GM21717 (cell line): ENCODE data around the gene ABHD1.
"Not testable (repeated sequence)": the region's sequence is repeated elsewhere in the genome, so short reads cannot be mapped to it uniquely, and the experiment has no call there.

Experiments
- ATAC-seq: cut with Tn5 transposase; IDR thresholded peaks from one replicate; pipeline ENCODE4 v1.9.1; 2021; ENCODE audit warnings: mild to moderate bottlenecking, moderate library complexity; ENCODE audit not compliant: unreplicated experiment

Gene ABHD1

DNA sequence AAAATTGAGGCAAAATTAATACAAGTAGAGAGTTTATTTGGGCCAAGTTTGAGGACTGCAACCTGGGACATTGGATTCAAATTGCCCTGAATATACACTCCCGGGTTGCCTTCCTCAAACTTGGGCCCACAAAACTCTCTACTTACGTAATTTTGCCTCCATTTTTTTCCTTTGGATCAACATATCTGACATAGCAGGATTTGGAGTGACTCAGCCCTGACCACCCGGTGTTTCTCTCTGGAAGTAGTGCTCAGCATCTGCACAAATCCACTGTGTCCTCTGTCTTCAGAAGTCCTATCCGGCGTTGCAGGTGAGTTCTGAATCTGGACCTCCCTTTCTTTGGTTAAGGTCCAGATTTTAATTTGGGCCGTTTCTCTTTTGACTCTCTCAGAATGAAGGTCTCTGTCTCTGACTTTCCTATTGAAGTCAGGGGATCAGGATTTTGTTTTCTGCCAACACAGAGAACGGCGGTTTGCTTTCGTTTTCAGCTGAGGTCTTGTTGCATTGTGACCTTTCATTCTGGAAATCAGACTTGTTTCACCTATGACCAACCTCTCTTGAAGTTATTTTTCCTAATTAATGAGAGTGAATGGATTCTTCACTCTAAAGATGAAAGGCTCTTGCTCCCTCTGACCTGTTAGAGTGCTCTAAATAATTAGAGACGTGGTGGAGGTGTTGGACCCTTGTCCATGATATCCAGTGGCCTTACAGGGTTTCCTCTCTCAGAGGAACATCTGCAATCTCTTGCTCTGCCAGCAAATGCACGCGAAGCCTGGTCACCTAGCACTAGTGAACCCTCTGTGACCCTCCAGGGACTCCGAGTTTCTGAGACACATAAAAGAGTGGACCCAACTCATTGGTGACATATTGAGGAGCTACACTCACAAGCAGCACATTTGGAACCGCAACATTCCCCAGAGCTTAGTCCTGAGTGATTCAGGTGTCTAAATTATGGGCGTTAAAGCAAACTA, 38.8 kb downstream of the ABHD1 start:
- no peak for ATAC-seq

DNA sequence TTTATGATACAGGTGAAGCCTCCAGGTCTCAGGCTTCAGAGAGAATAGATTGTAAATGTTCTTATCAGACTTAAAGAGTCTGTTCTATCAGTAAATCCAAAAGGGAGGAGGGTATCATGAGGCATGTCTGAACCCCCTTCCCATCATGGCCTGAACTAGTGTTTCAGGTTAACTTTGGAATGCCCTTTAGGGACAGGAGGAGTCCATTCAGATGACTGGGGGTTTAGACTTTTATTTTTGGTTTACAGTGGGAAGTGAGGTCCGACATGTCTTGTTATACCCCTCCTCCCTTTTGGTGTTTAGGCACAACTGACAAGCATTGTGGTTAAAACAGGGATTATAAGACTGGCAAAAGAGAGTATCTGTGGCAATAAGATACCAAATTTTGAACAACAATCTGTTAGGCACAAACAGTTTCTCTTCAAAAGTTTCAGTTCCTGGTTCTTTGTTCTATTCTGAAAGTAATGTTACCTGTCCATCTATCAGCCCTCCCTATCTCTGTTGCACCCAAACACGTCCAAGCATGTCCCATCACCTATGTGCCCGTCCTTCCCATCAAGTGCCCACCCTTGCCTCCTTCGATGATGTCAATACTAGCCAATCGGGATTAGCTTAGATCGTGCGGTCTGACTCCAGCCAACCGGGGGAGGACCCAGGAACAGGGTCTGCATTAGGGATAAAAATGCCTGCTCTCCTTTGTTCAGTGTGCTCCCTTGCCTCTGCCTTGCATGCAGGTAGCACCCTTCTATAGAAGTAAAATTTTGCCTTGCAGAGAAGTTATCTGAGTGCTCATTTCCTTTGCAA, 41.5 kb downstream of the ABHD1 start:
- ATAC-seq, result no peak

DNA sequence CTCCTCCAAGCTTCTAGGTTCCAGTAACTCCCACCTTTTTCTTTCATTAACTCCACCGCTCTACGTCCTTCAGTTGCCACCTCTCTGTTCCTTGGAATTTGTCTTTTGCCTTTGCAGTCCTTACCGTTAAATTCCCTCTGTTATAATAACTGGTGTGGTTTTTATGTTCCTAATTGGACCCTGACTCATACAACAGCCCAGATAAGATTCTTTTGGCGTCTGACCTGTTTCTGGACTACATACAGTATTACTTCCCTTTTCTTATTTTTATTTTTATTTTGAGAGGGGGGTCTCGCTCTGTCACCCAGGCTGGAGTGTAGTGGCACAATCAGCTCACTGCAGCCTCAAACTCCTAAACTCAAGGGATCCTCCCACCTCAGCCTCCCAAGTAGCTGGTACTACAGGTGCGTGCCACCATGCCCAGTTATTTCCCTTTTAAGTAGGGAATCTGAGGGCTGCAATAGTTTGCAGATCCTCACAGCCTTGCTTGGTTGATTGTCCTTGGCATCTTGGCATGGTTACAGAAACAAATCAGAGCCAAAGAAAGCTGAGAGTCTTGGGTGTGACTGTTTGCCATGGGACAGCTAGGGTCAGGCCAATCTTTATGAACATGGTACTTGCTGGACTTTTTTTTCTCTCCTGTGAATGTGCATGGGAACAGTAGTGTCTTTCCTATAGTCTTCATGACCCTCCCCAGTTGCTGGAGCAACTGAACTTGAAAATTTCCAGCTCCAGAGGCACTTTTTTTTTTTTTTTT, 47.1 kb downstream of the ABHD1 start:
- ATAC-seq, result no peak

DNA sequence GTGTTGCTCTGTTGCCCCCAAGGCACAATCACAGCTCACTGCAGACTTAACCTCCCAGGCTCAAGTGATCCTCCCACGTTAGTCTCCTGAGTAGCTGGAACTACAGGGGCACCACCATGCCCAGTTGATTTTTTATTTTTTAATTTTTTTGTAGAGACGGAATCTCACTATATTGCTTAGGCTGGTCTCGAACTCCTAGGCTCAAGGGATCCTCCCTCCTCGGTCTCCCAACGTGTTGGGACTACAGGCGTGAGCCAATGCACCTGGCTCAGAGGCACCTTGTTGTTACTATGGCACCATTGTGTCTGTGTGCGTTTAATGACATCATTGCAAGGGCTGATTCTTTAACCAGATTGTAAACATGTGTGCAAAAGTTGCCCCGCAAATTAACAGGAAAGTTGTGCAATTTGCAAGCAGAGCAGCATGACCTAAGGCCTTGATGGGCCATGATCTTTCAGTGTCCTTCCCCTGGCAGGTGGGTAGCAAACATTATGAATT, 47.8 kb downstream of the ABHD1 start:
- ATAC-seq, result no peak

DNA sequence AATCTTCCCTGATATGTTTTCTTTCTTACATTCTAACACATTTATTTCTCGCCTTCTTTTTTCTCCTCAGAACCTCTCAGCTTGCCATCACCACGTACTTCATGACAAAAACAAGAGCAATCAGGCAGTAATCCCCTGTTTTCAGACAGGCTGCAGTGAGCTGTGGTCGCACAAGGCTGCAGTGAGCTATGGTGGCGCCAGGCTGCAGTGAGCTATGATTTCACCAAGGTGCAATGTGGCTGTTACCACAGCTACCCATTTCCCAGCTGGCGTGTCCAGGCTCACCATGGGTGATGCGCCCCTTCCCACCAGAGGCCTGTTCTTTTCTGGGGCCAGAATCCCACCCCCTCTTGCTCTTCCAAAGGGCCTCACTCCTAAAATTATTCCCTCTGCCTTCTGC, 51.0 kb downstream of the ABHD1 start:
- ATAC-seq, result no peak

DNA sequence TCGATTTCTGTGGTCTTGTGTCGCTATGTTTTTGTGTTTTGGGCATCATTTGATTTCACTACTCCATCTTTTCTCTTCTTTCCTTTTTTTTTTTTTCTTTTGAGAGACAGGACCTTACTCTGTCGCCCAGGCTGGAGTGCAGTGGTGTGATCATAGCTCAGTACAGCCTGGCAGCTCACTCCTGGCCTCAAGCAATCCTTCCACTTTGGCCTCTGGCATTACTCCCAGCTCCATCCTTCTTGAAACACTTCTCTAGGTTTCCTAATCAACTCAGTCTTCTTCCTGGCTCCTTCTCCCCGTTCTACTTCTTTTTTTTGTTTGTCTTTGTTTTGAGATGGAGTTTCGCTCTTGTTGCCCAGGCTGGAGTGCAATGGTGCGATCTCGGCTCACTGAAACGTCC, 51.7 kb downstream of the ABHD1 start:
- no peak for ATAC-seq

DNA sequence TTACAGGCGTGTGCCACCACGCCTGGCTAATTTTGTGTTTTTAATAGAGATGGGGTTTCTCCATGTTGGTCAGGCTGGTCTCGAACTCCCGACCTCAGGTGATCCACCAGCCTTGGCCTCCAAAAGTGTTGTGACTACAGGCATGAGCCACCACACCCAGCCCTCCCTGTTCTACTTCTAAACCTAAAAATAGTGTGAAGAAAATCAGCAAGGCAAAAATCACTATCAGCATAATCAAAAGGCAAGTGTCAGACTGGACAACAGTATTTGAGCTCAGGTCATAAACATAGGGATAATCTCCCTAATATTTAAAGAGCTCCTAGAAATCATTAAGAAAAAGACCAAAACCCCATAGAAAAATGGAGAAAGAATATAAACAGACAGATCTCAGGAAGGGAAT, 52.2 kb downstream of the ABHD1 start:
- ATAC-seq, result not testable (repeated sequence)

DNA sequence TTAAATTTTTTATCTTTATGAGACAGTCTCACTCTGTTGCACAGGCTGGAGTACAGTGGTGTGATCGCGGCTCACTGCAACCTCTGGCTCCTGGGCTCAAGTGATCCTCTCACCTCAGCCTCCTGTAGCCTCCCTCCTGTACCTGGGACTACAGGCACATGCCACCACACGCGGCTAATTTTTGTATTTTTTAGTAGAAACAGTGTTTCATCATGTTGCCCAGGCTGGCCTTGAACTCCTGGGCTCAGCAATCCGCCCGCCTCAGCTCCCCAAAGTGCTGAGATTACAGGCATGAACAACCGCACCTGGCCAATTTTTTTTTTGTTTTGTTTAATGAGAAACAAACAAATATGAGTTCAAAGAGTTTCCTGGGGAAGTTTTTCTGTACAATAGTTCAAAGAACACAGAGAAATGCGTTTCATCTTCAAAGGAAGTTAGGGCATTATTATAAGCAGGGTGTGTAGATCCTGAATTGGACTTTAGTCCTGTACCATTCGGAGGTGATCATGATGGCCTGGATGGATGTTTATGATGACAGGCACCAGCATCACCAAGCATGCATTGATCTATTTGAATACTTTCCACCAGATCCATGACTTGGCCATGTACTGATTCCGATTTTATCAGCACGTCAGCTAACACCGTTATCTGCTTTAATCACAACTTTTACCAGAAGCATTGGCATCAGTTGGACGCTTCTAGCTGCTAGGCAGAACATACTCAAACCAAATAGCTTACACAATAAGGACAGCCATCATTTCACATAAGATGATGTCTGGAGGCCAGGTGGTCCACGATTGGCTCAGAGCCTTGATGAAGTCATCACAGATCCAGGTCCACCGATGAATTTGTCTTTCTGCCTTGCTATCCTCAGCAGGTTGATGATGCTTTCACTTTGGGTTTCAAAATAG, 54.1 kb downstream of the ABHD1 start:
- ATAC-seq, result no peak

DNA sequence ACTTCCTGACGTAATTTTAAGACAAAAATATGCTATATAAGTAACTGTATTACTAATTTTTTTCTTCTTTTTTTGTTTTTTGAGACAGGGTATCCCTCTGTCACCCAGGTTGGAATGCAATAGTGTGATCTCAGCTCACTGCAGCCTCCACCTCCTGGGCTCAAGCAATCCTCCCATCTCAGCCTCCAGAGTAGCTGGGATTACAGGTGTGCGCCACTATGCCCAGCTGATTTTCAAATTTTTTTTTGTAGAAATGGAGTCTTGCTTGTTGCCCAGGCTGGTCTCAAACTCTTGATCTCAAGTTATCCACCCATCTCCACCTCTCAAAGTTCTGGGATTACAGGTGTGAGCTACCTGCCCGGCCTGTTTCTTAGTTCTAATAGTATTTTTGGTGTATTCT, 54.9 kb downstream of the ABHD1 start:
- no peak for ATAC-seq

DNA sequence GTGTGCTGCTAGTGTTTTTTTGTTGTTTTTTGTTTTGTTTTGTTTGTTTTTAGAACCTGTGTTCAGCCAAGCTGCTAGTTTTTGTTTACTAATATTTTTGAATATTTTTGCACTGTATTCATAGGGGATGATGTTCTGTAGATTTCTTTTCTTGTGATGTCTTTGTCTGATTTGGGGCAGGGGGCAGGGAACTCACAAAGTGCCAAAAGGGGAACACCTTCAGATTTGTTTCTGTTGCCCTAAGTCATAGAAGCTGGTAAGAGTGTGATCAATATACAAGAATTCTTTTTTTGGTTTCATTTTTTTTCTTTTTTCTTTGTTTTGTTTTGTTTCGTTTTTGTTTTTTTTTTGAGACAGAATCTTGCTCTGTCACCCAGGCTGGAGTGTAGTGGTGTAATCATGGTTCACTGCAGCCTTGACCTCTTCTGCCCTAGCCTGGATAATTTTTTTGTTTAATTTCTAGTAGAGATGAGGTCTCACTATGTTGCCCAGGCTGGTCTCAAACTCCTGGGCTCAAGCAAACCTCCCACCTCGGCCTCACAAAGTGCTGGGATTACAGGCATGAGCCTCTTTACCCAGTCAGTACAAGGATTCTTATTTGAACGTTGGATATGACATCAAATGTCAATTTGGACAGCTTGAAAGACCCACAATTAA, 55.9 kb downstream of the ABHD1 start:
- ATAC-seq, result no peak
